GM12891 (cell line): ENCODE measurements around the gene CPT1A.

ENCODE experiments used
- POLR2A ChIP-seq: IDR thresholded peaks from 2 replicates; pipeline ENCODE4 v1.6.1; 2011; ENCODE audit warnings: low read depth, low read length, control low read depth
- POU2F2 ChIP-seq: IDR thresholded peaks from 2 replicates; pipeline ENCODE4 v1.6.1; 2011; ENCODE audit warnings: low read depth, mild to moderate bottlenecking, control low read depth, low read length, moderate library complexity
- TAF1 ChIP-seq: IDR thresholded peaks from 2 replicates; pipeline ENCODE4 v1.6.1; 2011; ENCODE audit warnings: low read depth, low read length, control low read depth

DNA sequence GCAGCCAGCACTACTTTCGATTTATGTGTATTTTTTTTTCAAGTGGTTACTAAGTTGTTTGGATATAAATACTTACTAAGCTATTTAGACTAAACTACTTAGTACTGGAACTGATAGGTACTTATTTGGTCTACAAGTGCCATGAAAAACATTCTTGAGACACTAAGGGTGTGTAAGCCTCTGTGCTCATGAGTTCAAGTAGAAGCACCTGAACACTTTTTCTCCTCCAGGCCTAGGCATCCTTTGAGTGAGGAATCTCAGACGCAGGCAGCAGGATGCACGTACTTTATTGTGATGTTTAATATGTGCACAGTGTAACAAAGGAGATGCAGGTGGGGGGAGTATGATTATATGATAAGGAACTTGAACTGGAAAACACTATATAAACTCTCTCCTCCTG, 98.2 kb downstream of the CPT1A start:
- TF ChIP-seq POLR2A (no peak), TAF1 (no peak), POU2F2 (no peak)
